ENCODE data around the gene CHAC1. TPM values are rescaled to one million over a fixed set of nuclear protein-coding genes. Genes with fewer than 3 reads are reported as not detected.

Gene CHAC1
- total RNA-seq, 1 experiment from 2014 or later = 48.7 TPM

DNA sequence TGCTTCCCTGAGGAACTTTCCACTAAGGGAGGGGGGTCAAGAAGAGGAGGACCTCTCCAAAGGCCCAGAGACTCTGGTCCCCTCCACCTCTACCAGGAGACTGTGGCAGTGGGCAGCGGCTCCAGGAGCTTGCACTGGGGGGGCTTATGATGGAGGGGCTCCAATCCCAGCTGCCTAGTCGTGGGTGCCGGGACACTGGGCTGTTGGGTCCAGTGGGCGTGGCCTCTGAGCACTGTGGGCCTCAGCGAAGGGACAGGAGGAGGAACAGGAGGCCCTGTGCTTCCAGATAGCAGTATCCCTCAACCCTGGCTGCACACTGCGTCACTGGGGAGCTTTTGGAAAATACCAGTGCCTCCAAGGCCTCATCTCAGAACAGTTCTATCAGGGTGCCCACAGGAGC is 37.6 kb upstream of the CHAC1 start:
- no peak for TF ChIP-seq CTCF (conservative IDR thresholded peaks at IDR 0.05)
- H2BK120ac ChIP-seq (ENCODE audit: low read depth, low read length, poor library complexity, severe bottlenecking) = no peak overlapping the region
- no peak overlapping the region for H2AFZ ChIP-seq (ENCODE audit: low read length)
- H3K27ac ChIP-seq (ENCODE audit: insufficient read length, low read depth, low read length) = no peak overlapping the region
- no peaks in the 10 kb centered on the region for H3K79me2 ChIP-seq (ENCODE audit: insufficient read depth, low read length)
- no peak overlapping the region for H4K8ac ChIP-seq (replicated peaks; ENCODE audit: insufficient read length, low read depth, low read length)
- H4K91ac ChIP-seq (ENCODE audit: insufficient read length, low read depth, low read length) = no peak overlapping the region
- H3K4me1 ChIP-seq (ENCODE audit: insufficient read depth, low read length) = no peaks in the 10 kb centered on the region
- no peak overlapping the region for H2BK20ac ChIP-seq (ENCODE audit: low read depth, low read length, poor library complexity, severe bottlenecking)
- H3K4me2 ChIP-seq (ENCODE audit: insufficient read depth, insufficient read length, low read length) = no peak overlapping the region
- no peak overlapping the region for H3K14ac ChIP-seq (ENCODE audit: insufficient read depth, low read length)
- H4K20me1 ChIP-seq (ENCODE audit: control insufficient read depth, insufficient read depth, insufficient read length) = no peaks in the 10 kb centered on the region
- H3K23ac ChIP-seq (ENCODE audit: insufficient read length, low read depth, low read length) = no peak overlapping the region
- H3K9me3 ChIP-seq (ENCODE audit: control insufficient read depth, low read depth, low read length) = no peaks in the 10 kb centered on the region
- Mint-ChIP-seq H3K27me3 (ENCODE audit: low read depth) (peaks cover 55% of the 10 kb centered on the region), H3K27ac (no peak overlapping the region), H3K4me3 (no peak overlapping the region), H3K9me3 (no peaks in the 10 kb centered on the region), H3K4me1 (peaks cover 18 to 32% of the 10 kb centered on the region in 2 experiments), H3K36me3 (ENCODE audit: insufficient read depth in 1 of 3, low read depth in 3 of 3) (no peaks in the 10 kb centered on the region; a peak in 1 of 7 replicates)
- H2BK12ac ChIP-seq (ENCODE audit: insufficient read length, low read depth, low read length) = no peak overlapping the region
- no peak overlapping the region for H4K5ac ChIP-seq (ENCODE audit: insufficient read length, low read depth, low read length)
- H3K56ac ChIP-seq (ENCODE audit: insufficient read length, low read depth, low read length) = no peak overlapping the region
- no peak overlapping the region for H3K18ac ChIP-seq (ENCODE audit: insufficient read length, low read depth, low read length)
- H3K4ac ChIP-seq (ENCODE audit: low read depth, low read length) = no peak overlapping the region
- H3K23me2 ChIP-seq (ENCODE audit: insufficient read length, low read depth, low read length, poor library complexity, severe bottlenecking) = no peaks in the 10 kb centered on the region
- H3K79me1 ChIP-seq (ENCODE audit: insufficient read depth, low read depth, low read length, poor library complexity, severe bottlenecking) = no peaks in the 10 kb centered on the region
- H2BK15ac ChIP-seq (ENCODE audit: low read depth, low read length) = no peak overlapping the region
- H2BK5ac ChIP-seq (ENCODE audit: insufficient read length, low read length) = no peak overlapping the region
- no peak overlapping the region for H3T11ph ChIP-seq (ENCODE audit: low read length)
- no peak for DNase-seq
- H3K9ac ChIP-seq (ENCODE audit: extremely low read depth, insufficient read length, low read length) = no peak overlapping the region
- H3K27me3 ChIP-seq (ENCODE audit: insufficient read depth, low read length) = no peaks in the 10 kb centered on the region
- H2AK5ac ChIP-seq (ENCODE audit: insufficient read length, low read length) = no peak overlapping the region
- WGBS (ENCODE audit: extremely low coverage, insufficient read length, low lambda C conversion rate) = no CpG with 5 or more reads among the region's 6 CpGs

Measured in H9 (cell line).